PFSK-1 (cell line): ENCODE data around the gene RBMS3.

Source experiments
- FOXP2 ChIP-seq: optimal IDR thresholded peaks from 2 replicates; pipeline ENCODE3; 2011; ENCODE audit warnings: borderline replicate concordance, control low read depth, inconsistent platforms; ENCODE audit not compliant: insufficient read depth; ENCODE audit errors: extremely low read length, extremely low read depth
- POLR2AphosphoS5 ChIP-seq: IDR thresholded peaks from 2 replicates; pipeline ENCODE4 v1.6.1; 2012; ENCODE audit warnings: low read depth, mild to moderate bottlenecking, control low read depth, low read length, moderate library complexity
- SIN3A ChIP-seq: IDR thresholded peaks from 2 replicates; pipeline ENCODE4 v1.6.1; 2012; ENCODE audit warnings: mild to moderate bottlenecking, low read length, moderate library complexity, borderline replicate concordance; ENCODE audit not compliant: insufficient read depth
- TAF1 ChIP-seq: IDR thresholded peaks from 2 replicates; pipeline ENCODE4 v1.6.1; 2012; ENCODE audit warnings: low read length, control low read depth, borderline replicate concordance; ENCODE audit not compliant: insufficient read depth
- TF ChIP-seq, protein P1 (sequence below), 2 experiments: IDR thresholded peaks; 2 replicates each; pipeline versions ENCODE4 v1.6.1 to v1.8.0; 2011 to 2012; ENCODE audit warnings: low read depth in 2 of 2, low read length in 2 of 2, control low read depth in 1 of 2, inconsistent platforms in 1 of 2, mild to moderate bottlenecking in 1 of 2, moderate library complexity in 1 of 2; ENCODE audit not compliant: insufficient read depth in 1 of 2

RBMS3 gene

DNA sequence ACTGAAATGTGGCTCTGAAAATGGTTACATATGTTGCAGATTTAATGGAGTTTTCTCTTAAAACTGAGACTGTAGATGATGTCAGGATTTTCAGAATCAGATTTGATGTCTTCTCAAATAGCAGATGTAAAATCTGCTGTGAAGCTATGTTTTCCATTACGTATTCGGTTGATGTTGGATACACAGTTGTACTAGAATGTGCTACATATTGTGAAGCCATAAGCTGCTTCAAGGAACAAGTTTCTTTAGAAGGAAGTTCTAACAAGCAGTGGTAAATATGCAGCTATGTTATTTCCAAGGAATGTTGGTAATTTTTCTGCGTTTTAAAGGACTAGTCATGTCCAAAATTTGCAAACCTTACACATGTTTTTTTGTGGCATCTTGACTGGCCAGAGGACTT lies 197.7 kb downstream of the RBMS3 start:
- TF ChIP-seq TAF1 (no peak), SIN3A (no peak), FOXP2 (no peak), POLR2AphosphoS5 (no peak)
- TF ChIP-seq, protein P1, sequence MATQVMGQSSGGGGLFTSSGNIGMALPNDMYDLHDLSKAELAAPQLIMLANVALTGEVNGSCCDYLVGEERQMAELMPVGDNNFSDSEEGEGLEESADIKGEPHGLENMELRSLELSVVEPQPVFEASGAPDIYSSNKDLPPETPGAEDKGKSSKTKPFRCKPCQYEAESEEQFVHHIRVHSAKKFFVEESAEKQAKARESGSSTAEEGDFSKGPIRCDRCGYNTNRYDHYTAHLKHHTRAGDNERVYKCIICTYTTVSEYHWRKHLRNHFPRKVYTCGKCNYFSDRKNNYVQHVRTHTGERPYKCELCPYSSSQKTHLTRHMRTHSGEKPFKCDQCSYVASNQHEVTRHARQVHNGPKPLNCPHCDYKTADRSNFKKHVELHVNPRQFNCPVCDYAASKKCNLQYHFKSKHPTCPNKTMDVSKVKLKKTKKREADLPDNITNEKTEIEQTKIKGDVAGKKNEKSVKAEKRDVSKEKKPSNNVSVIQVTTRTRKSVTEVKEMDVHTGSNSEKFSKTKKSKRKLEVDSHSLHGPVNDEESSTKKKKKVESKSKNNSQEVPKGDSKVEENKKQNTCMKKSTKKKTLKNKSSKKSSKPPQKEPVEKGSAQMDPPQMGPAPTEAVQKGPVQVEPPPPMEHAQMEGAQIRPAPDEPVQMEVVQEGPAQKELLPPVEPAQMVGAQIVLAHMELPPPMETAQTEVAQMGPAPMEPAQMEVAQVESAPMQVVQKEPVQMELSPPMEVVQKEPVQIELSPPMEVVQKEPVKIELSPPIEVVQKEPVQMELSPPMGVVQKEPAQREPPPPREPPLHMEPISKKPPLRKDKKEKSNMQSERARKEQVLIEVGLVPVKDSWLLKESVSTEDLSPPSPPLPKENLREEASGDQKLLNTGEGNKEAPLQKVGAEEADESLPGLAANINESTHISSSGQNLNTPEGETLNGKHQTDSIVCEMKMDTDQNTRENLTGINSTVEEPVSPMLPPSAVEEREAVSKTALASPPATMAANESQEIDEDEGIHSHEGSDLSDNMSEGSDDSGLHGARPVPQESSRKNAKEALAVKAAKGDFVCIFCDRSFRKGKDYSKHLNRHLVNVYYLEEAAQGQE (IDR thresholded peaks at IDR 0.05; ENCODE audit: insufficient read depth in 1 of 2, low read depth in 2 of 2, low read length in 2 of 2) = no peak

DNA sequence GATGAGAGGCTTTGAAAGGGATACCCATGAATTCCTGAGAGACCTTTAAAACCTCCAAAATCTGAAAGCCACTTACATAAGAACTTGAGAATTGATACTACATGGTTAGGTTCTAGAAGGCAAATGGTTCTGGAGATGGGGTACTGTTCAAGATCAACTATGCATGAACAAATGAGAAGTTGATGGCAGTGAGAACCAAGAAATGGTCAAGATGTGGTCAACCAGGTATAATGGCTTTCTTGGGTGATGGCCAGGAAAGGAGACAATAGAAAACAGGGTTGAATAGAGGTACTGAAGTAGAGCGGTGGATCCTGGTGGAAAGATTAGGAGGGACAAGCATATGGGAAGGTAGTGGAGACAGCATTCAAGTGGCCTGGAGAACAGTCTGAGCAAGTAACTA lies 200.4 kb downstream of the RBMS3 start:
- TF ChIP-seq SIN3A (no peak), TAF1 (no peak), FOXP2 (no peak), POLR2AphosphoS5 (no peak)
- TF ChIP-seq, protein P1 (IDR thresholded peaks at IDR 0.05; ENCODE audit: insufficient read depth in 1 of 2, low read depth in 2 of 2, low read length in 2 of 2) = no peak

DNA sequence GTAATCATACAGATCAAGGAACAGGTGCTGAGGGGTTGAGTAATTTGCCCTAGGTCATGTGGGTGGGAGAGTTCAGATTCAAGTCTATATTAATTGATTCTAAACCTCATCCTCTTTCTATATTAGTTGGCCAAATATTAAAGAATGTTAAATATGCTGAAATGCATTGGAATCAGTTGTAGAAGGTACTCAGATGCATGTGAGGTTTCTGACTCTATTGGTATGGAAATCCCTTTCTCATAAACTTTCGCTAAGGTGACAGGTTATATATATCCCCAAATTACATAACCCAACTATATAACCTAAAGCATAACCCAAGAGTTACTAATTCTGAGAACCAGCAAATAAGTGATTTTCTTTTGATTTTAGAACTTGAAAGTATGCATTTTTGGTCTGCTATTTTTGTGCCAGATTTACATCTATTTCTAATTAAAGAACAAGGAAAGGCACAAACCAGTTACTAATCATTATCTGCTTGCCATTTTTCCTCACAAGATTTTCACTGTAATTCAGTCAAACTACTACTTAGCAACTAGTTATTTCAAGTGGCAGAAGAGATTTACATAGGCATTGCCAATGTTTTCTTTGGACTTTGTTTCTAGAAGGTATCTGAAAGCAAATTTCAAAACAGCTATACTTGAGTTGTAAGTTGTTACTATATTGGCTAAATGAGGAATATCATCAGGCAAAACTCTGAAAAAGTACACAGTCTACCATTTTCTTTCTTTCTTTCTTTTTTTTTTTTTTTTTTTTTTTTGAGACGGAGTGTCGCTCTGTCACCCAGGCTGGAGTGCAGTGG lies 201.3 kb downstream of the RBMS3 start:
- TF ChIP-seq TAF1 = no peak
- TF ChIP-seq SIN3A = no peak
- TF ChIP-seq FOXP2 = no peak
- TF ChIP-seq, protein P1 (IDR thresholded peaks at IDR 0.05; ENCODE audit: insufficient read depth in 1 of 2, low read depth in 2 of 2, low read length in 2 of 2) = no peak
- TF ChIP-seq POLR2AphosphoS5 = no peak

DNA sequence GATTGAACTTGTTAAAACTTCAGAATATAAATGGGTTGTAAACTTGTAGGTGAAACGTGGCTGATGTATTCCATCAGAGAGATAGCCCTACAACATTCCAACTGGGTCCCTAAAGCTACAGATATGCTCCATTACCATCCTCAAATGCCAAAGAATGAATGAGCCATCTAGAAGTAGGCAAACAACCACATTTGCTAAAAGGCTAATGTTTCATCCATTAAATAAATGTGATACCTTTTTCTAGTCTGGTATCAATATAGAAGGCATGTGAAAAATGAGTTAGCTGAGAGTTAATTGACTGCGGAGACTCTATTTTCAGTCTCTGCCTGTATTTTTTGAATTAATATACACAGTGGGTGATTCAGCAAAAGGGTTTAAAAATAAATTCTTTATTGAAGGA lies 203.8 kb downstream of the RBMS3 start:
- TF ChIP-seq SIN3A = no peak
- no peak for TF ChIP-seq POLR2AphosphoS5
- no peak for TF ChIP-seq FOXP2
- TF ChIP-seq, protein P1 (IDR thresholded peaks at IDR 0.05; ENCODE audit: insufficient read depth in 1 of 2, low read depth in 2 of 2, low read length in 2 of 2) = no peak
- no peak for TF ChIP-seq TAF1

DNA sequence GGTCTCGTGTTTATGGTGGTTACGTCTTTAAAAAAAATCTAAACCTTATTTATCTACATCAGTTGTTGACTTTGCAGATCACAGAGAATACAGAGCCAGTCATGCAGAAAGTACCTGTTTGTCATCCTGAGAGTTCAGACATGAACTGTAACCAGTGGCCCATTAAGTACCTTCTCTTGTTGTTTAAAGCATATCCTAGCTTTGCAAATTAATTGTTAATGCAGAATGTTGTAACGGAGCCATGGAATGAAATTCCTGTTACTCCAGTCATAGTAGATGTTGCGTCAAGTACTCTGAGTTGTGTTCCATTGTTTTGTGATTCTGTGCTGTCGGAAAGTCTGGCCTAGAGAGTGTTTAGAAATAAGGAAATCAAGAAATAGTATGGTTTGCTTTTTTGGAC lies 205.2 kb downstream of the RBMS3 start:
- TF ChIP-seq POLR2AphosphoS5 = no peak
- no peak for TF ChIP-seq SIN3A
- TF ChIP-seq TAF1 = no peak
- no peak for TF ChIP-seq FOXP2
- TF ChIP-seq, protein P1 (IDR thresholded peaks at IDR 0.05; ENCODE audit: insufficient read depth in 1 of 2, low read depth in 2 of 2, low read length in 2 of 2) = no peak
